ENCODE measurements around the gene NQO2. TPM values are rescaled to one million over a fixed set of nuclear protein-coding genes. Genes with fewer than 3 reads are reported as not detected.
A peak's percentile ranks its signal among the peaks of the same experiment; 100 is the strongest.
"Not testable (repeated sequence)": the region's sequence is repeated elsewhere in the genome, so short reads cannot be mapped to it uniquely, and the experiment has no call there.

NQO2 gene
- polyA plus RNA-seq, 1 of the 3 experiments (the other 2 are of a cell fraction): 19.2 TPM

- no peak for TF ChIP-seq EZH2phosphoT487 (IDR thresholded peaks at IDR 0.05; ENCODE audit: borderline replicate concordance, low read depth)
- Histone ChIP-seq H3K4me2 (no peak overlapping the region), H3K9me3 (no peaks in the 10 kb centered on the region), H3K4me1 (ENCODE audit: control insufficient read depth in 1 of 2, insufficient read depth in 2 of 2, low read depth in 1 of 2, low read length in 1 of 2) (peaks cover 0 to 8% of the 10 kb centered on the region in 2 experiments; a peak in 3 of 4 replicates), H3K4me3 (ENCODE audit: low read depth in 2 of 2, low read length in 1 of 2) (no peak overlapping the region), H3K27ac (ENCODE audit: low read depth in 2 of 2, low read length in 1 of 2) (no peak overlapping the region), H4K20me1 (ENCODE audit: insufficient read depth) (no peaks in the 10 kb centered on the region), H2AFZ (ENCODE audit: low read depth) (no peak overlapping the region), H3K79me2 (ENCODE audit: insufficient read depth) (peaks cover 5% of the 10 kb centered on the region; the same call in 1 of the 2 replicates), H3F3A (replicated peaks; ENCODE audit: insufficient read depth) (peaks cover 8% of the 10 kb centered on the region), H3K9ac (no peak overlapping the region), H3K36me3 (replicated peaks in 1 of 2; ENCODE audit: control insufficient read depth in 1 of 2, insufficient read depth in 2 of 2, low read length in 1 of 2) (no peaks in the 10 kb centered on the region), H3K9me2 (no peaks in the 10 kb centered on the region), H3K27me3 (ENCODE audit: insufficient read depth) (no peaks in the 10 kb centered on the region)
- ChIA-PET POLR2A (no interaction called here), CTCF (interaction anchor here (1.1 kb wide), 1 partner anchor 41 kb away, joined by 4 read pairs; no protein-coding TSS in a partner anchor)
- WGBS (ENCODE audit: low lambda C conversion rate): 92% methylated on average over 4 of the region's 4 CpGs
- no peak for DNase-seq
Measured at GRCh38 chr6:2993755-2994317, 5.9 kb upstream of the NQO2 start.

- peak overlapping the region in 1 of 2 experiments; percentile 60; a peak in 2 of 4 replicates for H3K27ac ChIP-seq (ENCODE audit: low read depth in 2 of 2, low read length in 1 of 2)
- not testable (repeated sequence) for H3K79me2 ChIP-seq (ENCODE audit: insufficient read depth); H3K9me2 ChIP-seq; H3K27me3 ChIP-seq (ENCODE audit: insufficient read depth); H3K9me3 ChIP-seq; H3F3A ChIP-seq (replicated peaks; ENCODE audit: insufficient read depth); H4K20me1 ChIP-seq (ENCODE audit: insufficient read depth); H3K36me3 ChIP-seq (replicated peaks in 1 of 2; ENCODE audit: control insufficient read depth in 1 of 2, insufficient read depth in 2 of 2, low read length in 1 of 2); DNase-seq
- CTCF ChIA-PET: interaction anchor here (0.6 to 2.0 kb wide), 4 partner anchors 10 to 253 kb away, joined by 3 to 10 read pairs (median 4); no protein-coding TSS in a partner anchor
- POLR2A ChIA-PET: interaction anchor here (0.6 to 1.2 kb wide), 2 partner anchors 10 to 55 kb away, joined by 3 to 4 read pairs; no protein-coding TSS in a partner anchor
- peak; percentile 55 for TF ChIP-seq SMC3 (IDR thresholded peaks at IDR 0.05; ENCODE audit: low read depth, low read length)
- peak; percentile 62 for TF ChIP-seq CTCF (IDR thresholded peaks at IDR 0.05)
- peak; percentile 55 for TF ChIP-seq RAD21 (IDR thresholded peaks at IDR 0.05; ENCODE audit: low read length)
- peak overlapping the region; percentile 91 for H3K4me2 ChIP-seq
- H3K4me1 ChIP-seq (ENCODE audit: control insufficient read depth in 1 of 2, insufficient read depth in 2 of 2, low read depth in 1 of 2, low read length in 1 of 2): peaks cover 0 to 11% of the 10 kb centered on the region in 2 experiments; a peak in 1 of 4 replicates
- H2AFZ ChIP-seq (ENCODE audit: low read depth): peak overlapping the region; percentile 99
- H3K4me3 ChIP-seq (ENCODE audit: low read depth in 2 of 2, low read length in 1 of 2): peak overlapping the region; percentile 60 to 77
- WGBS (ENCODE audit: low lambda C conversion rate): 10% methylated on average over 9 of the region's 16 CpGs
- H3K9ac ChIP-seq: peak overlapping the region; percentile 61; the same call in 1 of the 2 replicates
Measured at GRCh38 chr6:2998249-2998997, 1.3 kb upstream of the NQO2 start.

GRCh38 chr6:2998998-2999617 is 586 bp upstream of the NQO2 start:
- DNase-seq: no peak
- Histone ChIP-seq H3K27me3 (ENCODE audit: insufficient read depth) (no peaks in the 10 kb centered on the region), H3K79me2 (ENCODE audit: insufficient read depth) (no peaks in the 10 kb centered on the region; the same call in 1 of the 2 replicates), H3K9ac (peak overlapping the region; percentile 61; the same call in 1 of the 2 replicates), H3K9me3 (no peaks in the 10 kb centered on the region), H3K27ac (ENCODE audit: low read depth in 2 of 2, low read length in 1 of 2) (peak overlapping the region; percentile 23 to 60; a peak in 3 of 4 replicates), H3K9me2 (no peaks in the 10 kb centered on the region), H3K4me2 (peak overlapping the region; percentile 91), H3K36me3 (replicated peaks in 1 of 2; ENCODE audit: control insufficient read depth in 1 of 2, insufficient read depth in 2 of 2, low read length in 1 of 2) (no peaks in the 10 kb centered on the region), H2AFZ (ENCODE audit: low read depth) (peak overlapping the region; percentile 99), H3K4me1 (ENCODE audit: control insufficient read depth in 1 of 2, insufficient read depth in 2 of 2, low read depth in 1 of 2, low read length in 1 of 2) (peaks cover 0 to 11% of the 10 kb centered on the region in 2 experiments; a peak in 1 of 4 replicates), H3K4me3 (ENCODE audit: low read depth in 2 of 2, low read length in 1 of 2) (peak overlapping the region; percentile 60 to 77), H3F3A (replicated peaks; ENCODE audit: insufficient read depth) (peaks cover 8% of the 10 kb centered on the region), H4K20me1 (ENCODE audit: insufficient read depth) (no peaks in the 10 kb centered on the region)
- 3% methylated on average over 27 of the region's 30 CpGs for WGBS (ENCODE audit: low lambda C conversion rate)
- ChIA-PET CTCF (interaction anchor here (0.9 to 2.0 kb wide), 9 partner anchors 11 to 252 kb away, joined by 3 to 10 read pairs (median 4); no protein-coding TSS in a partner anchor), POLR2A (interaction anchor here (0.5 to 1.0 kb wide), 3 partner anchors 9 to 252 kb away, joined by 3 to 16 read pairs (median 3); partner anchors contain the start of gene RIPK1)
- TF ChIP-seq MEF2A (IDR thresholded peaks at IDR 0.05; ENCODE audit: borderline replicate concordance, low read depth) (no peak), SMC3 (IDR thresholded peaks at IDR 0.05; ENCODE audit: low read depth, low read length) (peak; percentile 24)
